ENCODE data around the gene FRMD6.

DNA sequence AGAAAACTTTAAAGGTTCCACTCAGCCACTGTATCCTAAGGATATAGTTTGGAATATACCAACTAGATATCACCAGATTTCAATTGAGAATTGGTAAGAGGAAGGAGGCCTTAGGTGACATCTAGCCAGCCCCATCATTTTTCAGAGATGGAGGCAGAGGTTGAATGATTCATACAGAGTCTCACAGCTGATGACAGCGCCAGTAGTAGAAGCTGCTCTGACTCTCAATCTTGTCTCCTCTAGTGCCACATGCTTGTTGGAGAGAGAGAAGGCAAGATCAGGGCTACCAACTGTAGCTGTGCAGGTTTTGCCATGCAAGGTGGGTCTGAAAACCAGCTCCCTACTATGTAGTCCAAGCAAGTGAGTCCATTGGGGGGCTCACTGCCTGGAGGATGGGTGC is 6.1 kb downstream of the FRMD6 start:
- TF ChIP-seq, protein P1, sequence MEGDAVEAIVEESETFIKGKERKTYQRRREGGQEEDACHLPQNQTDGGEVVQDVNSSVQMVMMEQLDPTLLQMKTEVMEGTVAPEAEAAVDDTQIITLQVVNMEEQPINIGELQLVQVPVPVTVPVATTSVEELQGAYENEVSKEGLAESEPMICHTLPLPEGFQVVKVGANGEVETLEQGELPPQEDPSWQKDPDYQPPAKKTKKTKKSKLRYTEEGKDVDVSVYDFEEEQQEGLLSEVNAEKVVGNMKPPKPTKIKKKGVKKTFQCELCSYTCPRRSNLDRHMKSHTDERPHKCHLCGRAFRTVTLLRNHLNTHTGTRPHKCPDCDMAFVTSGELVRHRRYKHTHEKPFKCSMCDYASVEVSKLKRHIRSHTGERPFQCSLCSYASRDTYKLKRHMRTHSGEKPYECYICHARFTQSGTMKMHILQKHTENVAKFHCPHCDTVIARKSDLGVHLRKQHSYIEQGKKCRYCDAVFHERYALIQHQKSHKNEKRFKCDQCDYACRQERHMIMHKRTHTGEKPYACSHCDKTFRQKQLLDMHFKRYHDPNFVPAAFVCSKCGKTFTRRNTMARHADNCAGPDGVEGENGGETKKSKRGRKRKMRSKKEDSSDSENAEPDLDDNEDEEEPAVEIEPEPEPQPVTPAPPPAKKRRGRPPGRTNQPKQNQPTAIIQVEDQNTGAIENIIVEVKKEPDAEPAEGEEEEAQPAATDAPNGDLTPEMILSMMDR (IDR thresholded peaks at IDR 0.05): no peak
- TF ChIP-seq POLR2A (IDR thresholded peaks at IDR 0.05): no peak

Measured in right lobe of liver (tissue), 4 donors.